OCI-LY7 (cell line): ENCODE measurements around the gene DCTN1.

Experiments used
- EZH2phosphoT487 ChIP-seq: fragments of 200-600 bp; sonication (generic); IDR thresholded peaks from 2 replicates; pipeline ENCODE4 v1.6.1; 2018; ENCODE audit warnings: low read depth, borderline replicate concordance, mild to moderate bottlenecking, mixed run types, antibody characterized with exemption, low read length, moderate library complexity, mixed read lengths
- TF ChIP-seq, protein P1 (sequence below): fragments of 200-600 bp; sonication (generic); conservative IDR thresholded peaks from 2 replicates; pipeline ENCODE4 v1.5.1; 2014; ENCODE audit warnings: mild to moderate bottlenecking, antibody characterized with exemption, low read length, moderate library complexity, mixed read lengths

DNA sequence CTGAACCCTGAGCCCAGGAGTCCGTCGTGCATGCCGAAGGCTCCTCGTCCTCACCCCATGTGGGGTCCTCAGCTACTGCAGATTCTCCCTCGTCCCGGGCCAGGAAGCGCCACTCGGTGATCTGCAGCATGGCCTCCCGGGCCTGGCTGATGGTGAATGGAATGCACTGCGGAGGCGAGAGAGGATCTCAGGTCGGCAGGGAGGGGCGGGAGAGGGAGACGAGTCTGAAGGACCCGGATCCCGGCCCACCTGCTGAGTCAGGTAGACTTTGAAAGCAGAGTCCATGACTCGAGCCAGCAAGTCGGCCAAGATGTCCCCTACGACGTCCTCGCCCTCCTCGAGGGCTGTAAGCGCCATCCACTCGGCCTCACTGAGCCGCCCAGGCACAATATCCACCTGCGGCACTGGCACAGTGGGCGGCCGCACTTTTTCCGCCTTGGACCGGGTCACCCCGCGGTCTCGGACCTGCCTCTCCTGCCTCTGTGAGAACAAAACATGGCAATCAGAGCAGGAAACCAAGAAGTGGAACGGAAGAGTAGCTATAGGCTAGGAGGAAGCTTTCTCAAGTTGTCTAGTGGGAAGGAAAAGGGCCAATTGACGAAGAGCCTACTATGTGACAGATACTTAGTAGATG is 35.8 kb upstream of the DCTN1 start:
- TF ChIP-seq, protein P1, sequence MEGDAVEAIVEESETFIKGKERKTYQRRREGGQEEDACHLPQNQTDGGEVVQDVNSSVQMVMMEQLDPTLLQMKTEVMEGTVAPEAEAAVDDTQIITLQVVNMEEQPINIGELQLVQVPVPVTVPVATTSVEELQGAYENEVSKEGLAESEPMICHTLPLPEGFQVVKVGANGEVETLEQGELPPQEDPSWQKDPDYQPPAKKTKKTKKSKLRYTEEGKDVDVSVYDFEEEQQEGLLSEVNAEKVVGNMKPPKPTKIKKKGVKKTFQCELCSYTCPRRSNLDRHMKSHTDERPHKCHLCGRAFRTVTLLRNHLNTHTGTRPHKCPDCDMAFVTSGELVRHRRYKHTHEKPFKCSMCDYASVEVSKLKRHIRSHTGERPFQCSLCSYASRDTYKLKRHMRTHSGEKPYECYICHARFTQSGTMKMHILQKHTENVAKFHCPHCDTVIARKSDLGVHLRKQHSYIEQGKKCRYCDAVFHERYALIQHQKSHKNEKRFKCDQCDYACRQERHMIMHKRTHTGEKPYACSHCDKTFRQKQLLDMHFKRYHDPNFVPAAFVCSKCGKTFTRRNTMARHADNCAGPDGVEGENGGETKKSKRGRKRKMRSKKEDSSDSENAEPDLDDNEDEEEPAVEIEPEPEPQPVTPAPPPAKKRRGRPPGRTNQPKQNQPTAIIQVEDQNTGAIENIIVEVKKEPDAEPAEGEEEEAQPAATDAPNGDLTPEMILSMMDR, result no peak
- no peak for TF ChIP-seq EZH2phosphoT487
